DOHH2 (cell line): ENCODE data around the gene NAE1.
"Not testable (repeated sequence)": the region's sequence is repeated elsewhere in the genome, so short reads cannot be mapped to it uniquely, and the experiment has no call there.

Source experiments
- H3F3A ChIP-seq: fragments of 200-600 bp; sonication (generic), shearing (Covaris generic); 2 replicates; pipeline ENCODE4 v1.6.0; 2016; ENCODE audit warnings: antibody characterized with exemption, mild to moderate bottlenecking; ENCODE audit not compliant: control insufficient read depth, insufficient read depth
- H3K27ac ChIP-seq: fragments of 200-600 bp; sonication (generic); 2 replicates; pipeline ENCODE4 v1.5.1; 2014; ENCODE audit warnings: low read depth, mild to moderate bottlenecking, low read length, moderate library complexity
- H3K27me3 ChIP-seq: fragments of 200-600 bp; sonication (generic); 2 replicates; pipeline ENCODE4 v1.6.1; 2014; ENCODE audit warnings: mild to moderate bottlenecking, low read length, mixed read lengths; ENCODE audit not compliant: control insufficient read depth
- H3K36me3 ChIP-seq: fragments of 200-600 bp; sonication (generic); 2 replicates; pipeline ENCODE4 v1.6.1; 2014; ENCODE audit warnings: mild to moderate bottlenecking, low read length, moderate library complexity, mixed read lengths; ENCODE audit not compliant: control insufficient read depth
- H3K4me1 ChIP-seq: fragments of 200-600 bp; sonication (generic); 2 replicates; pipeline ENCODE4 v1.6.1; 2014; ENCODE audit warnings: mild to moderate bottlenecking, low read length, mixed read lengths; ENCODE audit not compliant: control insufficient read depth
- H3K4me2 ChIP-seq: fragments of 200-600 bp; sonication (generic); 2 replicates; pipeline ENCODE4 v1.6.0; 2014; ENCODE audit warnings: mild to moderate bottlenecking, low read length, moderate library complexity
- H3K4me3 ChIP-seq: fragments of 200-600 bp; sonication (generic); 2 replicates; pipeline ENCODE4 v1.5.1; 2014; ENCODE audit warnings: mild to moderate bottlenecking, low read length, mixed read lengths
- H3K79me2 ChIP-seq: fragments of 200-600 bp; sonication (generic); 2 replicates; pipeline ENCODE4 v1.6.1; 2014; ENCODE audit warnings: mild to moderate bottlenecking, low read length, mixed read lengths; ENCODE audit not compliant: control insufficient read depth
- H3K9me2 ChIP-seq: fragments of 200-600 bp; sonication (generic); replicated peaks from 2 replicates; pipeline ENCODE4 v1.6.1; 2014; ENCODE audit warnings: mild to moderate bottlenecking, low read length, mixed read lengths; ENCODE audit not compliant: control insufficient read depth
- H3K9me3 ChIP-seq: fragments of 200-600 bp; sonication (generic); 2 replicates; pipeline ENCODE4 v1.6.1; 2014; ENCODE audit warnings: antibody characterized with exemption, low read length, mixed read lengths; ENCODE audit not compliant: control insufficient read depth, insufficient read depth
- H4K20me1 ChIP-seq: fragments of 200-600 bp; sonication (generic); 2 replicates; pipeline ENCODE4 v1.6.0; 2014; ENCODE audit warnings: low read depth, mild to moderate bottlenecking, antibody characterized with exemption, low read length, moderate library complexity; ENCODE audit not compliant: control insufficient read depth, insufficient read depth
- EZH2phosphoT487 ChIP-seq: fragments of 200-600 bp; sonication (generic); IDR thresholded peaks from 2 replicates; pipeline ENCODE4 v1.6.1; 2017; ENCODE audit warnings: borderline replicate concordance, mild to moderate bottlenecking, antibody characterized with exemption, low read length, moderate library complexity, mixed read lengths
- TF ChIP-seq, protein P1 (sequence below): fragments of 200-600 bp; sonication (generic); IDR thresholded peaks from one replicate; pipeline ENCODE4 v1.5.1; 2014; ENCODE audit warnings: antibody characterized with exemption, mild to moderate bottlenecking, low read depth, low read length; ENCODE audit not compliant: poor library complexity, severe bottlenecking

NAE1 gene

DNA sequence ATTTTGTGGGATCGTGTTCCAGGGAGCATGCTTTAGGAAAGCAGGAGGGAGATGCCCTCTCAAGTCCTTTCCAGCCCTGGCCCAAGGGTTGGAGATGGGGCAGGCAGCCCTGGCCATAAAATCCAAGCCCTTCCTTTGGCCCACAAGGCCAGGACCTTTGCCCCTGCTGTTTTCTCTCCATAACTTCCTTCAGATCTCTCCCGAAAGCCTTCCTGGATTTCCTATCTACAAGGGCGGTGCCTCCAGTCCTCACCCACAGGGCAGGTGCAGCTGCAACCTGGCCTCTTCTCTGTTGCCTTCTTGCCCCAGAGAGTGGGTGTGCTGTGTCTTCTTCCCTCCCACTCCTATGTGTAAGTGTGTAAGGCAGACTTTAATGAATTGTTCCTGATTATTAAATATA, 41.1 kb upstream of the NAE1 start:
- no peak for TF ChIP-seq EZH2phosphoT487
- TF ChIP-seq, protein P1, sequence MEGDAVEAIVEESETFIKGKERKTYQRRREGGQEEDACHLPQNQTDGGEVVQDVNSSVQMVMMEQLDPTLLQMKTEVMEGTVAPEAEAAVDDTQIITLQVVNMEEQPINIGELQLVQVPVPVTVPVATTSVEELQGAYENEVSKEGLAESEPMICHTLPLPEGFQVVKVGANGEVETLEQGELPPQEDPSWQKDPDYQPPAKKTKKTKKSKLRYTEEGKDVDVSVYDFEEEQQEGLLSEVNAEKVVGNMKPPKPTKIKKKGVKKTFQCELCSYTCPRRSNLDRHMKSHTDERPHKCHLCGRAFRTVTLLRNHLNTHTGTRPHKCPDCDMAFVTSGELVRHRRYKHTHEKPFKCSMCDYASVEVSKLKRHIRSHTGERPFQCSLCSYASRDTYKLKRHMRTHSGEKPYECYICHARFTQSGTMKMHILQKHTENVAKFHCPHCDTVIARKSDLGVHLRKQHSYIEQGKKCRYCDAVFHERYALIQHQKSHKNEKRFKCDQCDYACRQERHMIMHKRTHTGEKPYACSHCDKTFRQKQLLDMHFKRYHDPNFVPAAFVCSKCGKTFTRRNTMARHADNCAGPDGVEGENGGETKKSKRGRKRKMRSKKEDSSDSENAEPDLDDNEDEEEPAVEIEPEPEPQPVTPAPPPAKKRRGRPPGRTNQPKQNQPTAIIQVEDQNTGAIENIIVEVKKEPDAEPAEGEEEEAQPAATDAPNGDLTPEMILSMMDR = no peak
- H3K36me3 ChIP-seq = no peaks in the 10 kb centered on the region
- H4K20me1 ChIP-seq = no peaks in the 10 kb centered on the region
- peaks cover 36% of the 10 kb centered on the region for H3K4me1 ChIP-seq
- H3K27ac ChIP-seq = no peak overlapping the region
- H3K9me2 ChIP-seq = no peaks in the 10 kb centered on the region
- no peaks in the 10 kb centered on the region for H3K9me3 ChIP-seq
- no peaks in the 10 kb centered on the region for H3K79me2 ChIP-seq
- H3K4me3 ChIP-seq = no peak overlapping the region
- H3F3A ChIP-seq = peaks cover 9% of the 10 kb centered on the region
- no peaks in the 10 kb centered on the region for H3K27me3 ChIP-seq
- H3K4me2 ChIP-seq = no peak overlapping the region

DNA sequence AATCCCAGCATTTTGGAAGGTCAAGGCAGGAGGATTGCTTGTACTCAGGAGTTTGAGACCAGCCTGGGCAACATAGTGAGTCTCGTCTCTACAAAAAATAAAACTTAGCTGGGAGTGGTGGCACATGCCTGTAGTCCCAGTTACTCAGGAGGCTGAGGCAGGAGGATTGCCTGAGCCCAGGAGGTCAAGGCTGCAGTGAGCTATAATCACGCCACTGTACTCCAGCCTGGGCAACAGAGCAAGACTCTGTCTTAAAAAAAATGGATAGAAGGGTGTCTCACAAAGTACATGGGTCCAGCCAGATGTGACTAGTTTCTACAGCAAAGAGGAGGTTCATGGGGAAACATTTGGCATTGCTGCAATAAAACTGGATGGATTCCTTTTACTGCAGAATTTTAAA, 40.6 kb upstream of the NAE1 start:
- not testable (repeated sequence) for H3K79me2 ChIP-seq, H3K27ac ChIP-seq, H3K9me2 ChIP-seq, H4K20me1 ChIP-seq, H3F3A ChIP-seq, H3K4me2 ChIP-seq, H3K9me3 ChIP-seq, H3K4me3 ChIP-seq, H3K36me3 ChIP-seq, H3K27me3 ChIP-seq
- peaks cover 33% of the 10 kb centered on the region for H3K4me1 ChIP-seq

- Histone ChIP-seq H3K27me3 (no peaks in the 10 kb centered on the region), H3K27ac (no peak overlapping the region), H3K36me3 (no peaks in the 10 kb centered on the region), H3K4me2 (no peak overlapping the region), H3K4me3 (no peak overlapping the region), H3K79me2 (no peaks in the 10 kb centered on the region), H3K9me3 (no peaks in the 10 kb centered on the region), H3K9me2 (no peaks in the 10 kb centered on the region), H3K4me1 (peaks cover 16% of the 10 kb centered on the region), H3F3A (peaks cover 7% of the 10 kb centered on the region), H4K20me1 (no peaks in the 10 kb centered on the region)
- TF ChIP-seq EZH2phosphoT487 = no peak
- TF ChIP-seq, protein P1 = no peak
Measured at GRCh38 chr16:66869424-66869823, 38.6 kb upstream of the NAE1 start.

DNA sequence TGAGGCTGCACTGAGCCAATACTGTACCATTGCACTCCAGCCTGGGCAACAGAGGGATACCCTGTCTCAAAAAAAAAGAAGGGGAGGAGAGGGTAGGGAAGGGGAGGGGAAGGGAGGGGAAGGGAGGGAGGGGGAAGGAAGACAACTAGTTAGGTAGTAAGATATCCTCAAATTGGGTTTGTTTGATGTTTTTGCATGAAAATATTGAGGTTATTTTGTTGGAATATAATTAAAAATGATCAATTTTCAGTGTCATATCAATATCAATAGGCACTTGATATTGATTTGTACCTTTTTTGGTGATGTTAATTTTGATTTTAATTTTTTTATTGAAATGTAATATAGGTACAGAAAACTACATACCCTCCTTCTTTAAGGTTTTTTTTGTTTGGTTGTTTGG, 32.9 kb upstream of the NAE1 start:
- no peaks in the 10 kb centered on the region for H3K79me2 ChIP-seq
- TF ChIP-seq EZH2phosphoT487 = no peak
- TF ChIP-seq, protein P1 = no peak
- H3K27ac ChIP-seq = no peak overlapping the region
- no peaks in the 10 kb centered on the region for H3K4me1 ChIP-seq
- no peaks in the 10 kb centered on the region for H4K20me1 ChIP-seq
- no peaks in the 10 kb centered on the region for H3F3A ChIP-seq
- H3K36me3 ChIP-seq = no peaks in the 10 kb centered on the region
- no peaks in the 10 kb centered on the region for H3K9me3 ChIP-seq
- H3K4me3 ChIP-seq = no peak overlapping the region
- no peak overlapping the region for H3K4me2 ChIP-seq
- no peaks in the 10 kb centered on the region for H3K27me3 ChIP-seq
- no peaks in the 10 kb centered on the region for H3K9me2 ChIP-seq
